HEK293 (cell line): Measurements from ENCODE around the gene PRM3.

ENCODE experiments used
- CTCF ChIA-PET: fragments of 350-600 bp; formaldehyde crosslinking; extraction: SDS; loops from one replicate; lab custom pipeline; 2021; ENCODE audit warnings: antibody characterized with exemption; lab: Yijun Ruan, JAX
- POLR2A ChIA-PET: fragments of 300-600 bp; formaldehyde crosslinking; extraction: SDS; loops from one replicate; lab custom pipeline; 2020; ENCODE audit warnings: antibody characterized with exemption, inconsistent platforms; lab: Yijun Ruan, JAX
- H3K27ac ChIP-seq: fragments of 200-500 bp; sonication (Bioruptor generic); 2 replicates; pipeline ENCODE4 v1.5.1; 2014; ENCODE audit warnings: low read depth, low read length, control low read depth, inconsistent platforms; ENCODE audit errors: extremely low read depth
- H3K36me3 ChIP-seq, 2 experiments: fragments of 200-500 bp in 1 of 2; sonication (Bioruptor generic) in 1 of 2; 1 replicate in 1 of 2; 2 replicates in 1 of 2; pipeline ENCODE4 v1.5.1; 2014 to 2017; ENCODE audit warnings: inconsistent platforms in 2 of 2, low read length in 2 of 2; ENCODE audit not compliant: control insufficient read depth in 2 of 2, insufficient read depth in 1 of 2
- H3K4me1 ChIP-seq: fragments of 200-500 bp; sonication (Bioruptor generic); 2 replicates; pipeline ENCODE4 v1.5.1; 2014; ENCODE audit warnings: mild to moderate bottlenecking, low read length, inconsistent platforms; ENCODE audit not compliant: control insufficient read depth, insufficient read depth
- H3K4me3 ChIP-seq: 2 replicates; pipeline ENCODE4 v1.5.1; 2011; ENCODE audit warnings: low read depth, mild to moderate bottlenecking, control low read depth, low read length, moderate library complexity
- H3K9me3 ChIP-seq: fragments of 200-500 bp; sonication (Bioruptor generic); 2 replicates; pipeline ENCODE4 v1.5.1; 2014; ENCODE audit warnings: low read depth, low read length, inconsistent platforms; ENCODE audit not compliant: control insufficient read depth, insufficient read depth
- EGR2 ChIP-seq: fragments of 450-650 bp; formaldehyde crosslinking; IDR thresholded peaks from 2 replicates; pipeline ENCODE4 v1.5.1; 2016; ENCODE audit warnings: low read depth, missing biosample characterization, missing genetic modification characterization
- KLF1 ChIP-seq: fragments of 450-650 bp; formaldehyde crosslinking; IDR thresholded peaks from 2 replicates; pipeline ENCODE4 v1.5.1; 2016; ENCODE audit warnings: missing biosample characterization, missing genetic modification characterization
- KLF16 ChIP-seq: fragments of 450-650 bp; formaldehyde crosslinking; IDR thresholded peaks from 2 replicates; pipeline ENCODE4 v1.5.1; 2017; ENCODE audit warnings: missing biosample characterization, missing genetic modification characterization
- SP3 ChIP-seq: fragments of 450-650 bp; formaldehyde crosslinking; IDR thresholded peaks from 2 replicates; pipeline ENCODE4 v1.5.1; 2016; ENCODE audit warnings: missing biosample characterization, missing genetic modification characterization
- TCF7L2 ChIP-seq: IDR thresholded peaks from 2 replicates; pipeline ENCODE4 v1.6.1; 2011; ENCODE audit warnings: low read depth, mild to moderate bottlenecking, inconsistent platforms, low read length, moderate library complexity, borderline replicate concordance
- ZFHX2 ChIP-seq: fragments of 450-650 bp; formaldehyde crosslinking; conservative IDR thresholded peaks from 2 replicates; pipeline ENCODE4 v1.5.1; 2016; ENCODE audit warnings: missing biosample characterization, missing genetic modification characterization
- ZNF239 ChIP-seq: fragments of 450-650 bp; formaldehyde crosslinking; IDR thresholded peaks from 2 replicates; pipeline ENCODE4 v1.5.1; 2016; ENCODE audit warnings: missing biosample characterization, missing genetic modification characterization
- ZNF302 ChIP-seq: fragments of 450-650 bp; formaldehyde crosslinking; IDR thresholded peaks from 2 replicates; pipeline ENCODE4 v1.5.1; 2016; ENCODE audit warnings: missing biosample characterization, missing genetic modification characterization, low read depth
- ZNF335 ChIP-seq: fragments of 450-650 bp; formaldehyde crosslinking; conservative IDR thresholded peaks from 2 replicates; pipeline ENCODE4 v1.5.1; 2016; ENCODE audit warnings: missing biosample characterization, missing genetic modification characterization
- ZNF366 ChIP-seq: fragments of 450-650 bp; formaldehyde crosslinking; conservative IDR thresholded peaks from 2 replicates; pipeline ENCODE4 v1.5.1; 2016; ENCODE audit warnings: missing biosample characterization, missing genetic modification characterization
- ZNF48 ChIP-seq: fragments of 450-650 bp; formaldehyde crosslinking; IDR thresholded peaks from 2 replicates; pipeline ENCODE4 v1.5.1; 2016; ENCODE audit warnings: missing biosample characterization, missing genetic modification characterization
- ZNF530 ChIP-seq: fragments of 450-650 bp; formaldehyde crosslinking; IDR thresholded peaks from 2 replicates; pipeline ENCODE4 v1.5.1; 2016; ENCODE audit warnings: low read depth, missing biosample characterization, missing genetic modification characterization
- ZNF658 ChIP-seq: fragments of 450-650 bp; formaldehyde crosslinking; IDR thresholded peaks from 2 replicates; pipeline ENCODE4; 2016; ENCODE audit warnings: missing biosample characterization, missing genetic modification characterization
- ZNF768 ChIP-seq: fragments of 450-650 bp; formaldehyde crosslinking; IDR thresholded peaks from 2 replicates; pipeline ENCODE4 v1.5.1; 2018; ENCODE audit warnings: missing biosample characterization, mild to moderate bottlenecking, missing genetic modification characterization
- TF ChIP-seq, protein P1 (sequence below): fragments of 450-650 bp; formaldehyde crosslinking; IDR thresholded peaks from 2 replicates; pipeline ENCODE4 v1.5.1; 2016; ENCODE audit warnings: missing biosample characterization, missing genetic modification characterization
- TF ChIP-seq, protein P2 (sequence below): fragments of 450-650 bp; formaldehyde crosslinking; IDR thresholded peaks from 2 replicates; pipeline ENCODE4 v1.5.1; 2016; ENCODE audit warnings: missing biosample characterization, missing genetic modification characterization
- TF ChIP-seq, protein P3 (sequence below): fragments of 450-650 bp; formaldehyde crosslinking; conservative IDR thresholded peaks from 2 replicates; pipeline ENCODE4 v1.5.1; 2016; ENCODE audit warnings: low read depth, missing biosample characterization, missing genetic modification characterization

The PRM3 gene

DNA sequence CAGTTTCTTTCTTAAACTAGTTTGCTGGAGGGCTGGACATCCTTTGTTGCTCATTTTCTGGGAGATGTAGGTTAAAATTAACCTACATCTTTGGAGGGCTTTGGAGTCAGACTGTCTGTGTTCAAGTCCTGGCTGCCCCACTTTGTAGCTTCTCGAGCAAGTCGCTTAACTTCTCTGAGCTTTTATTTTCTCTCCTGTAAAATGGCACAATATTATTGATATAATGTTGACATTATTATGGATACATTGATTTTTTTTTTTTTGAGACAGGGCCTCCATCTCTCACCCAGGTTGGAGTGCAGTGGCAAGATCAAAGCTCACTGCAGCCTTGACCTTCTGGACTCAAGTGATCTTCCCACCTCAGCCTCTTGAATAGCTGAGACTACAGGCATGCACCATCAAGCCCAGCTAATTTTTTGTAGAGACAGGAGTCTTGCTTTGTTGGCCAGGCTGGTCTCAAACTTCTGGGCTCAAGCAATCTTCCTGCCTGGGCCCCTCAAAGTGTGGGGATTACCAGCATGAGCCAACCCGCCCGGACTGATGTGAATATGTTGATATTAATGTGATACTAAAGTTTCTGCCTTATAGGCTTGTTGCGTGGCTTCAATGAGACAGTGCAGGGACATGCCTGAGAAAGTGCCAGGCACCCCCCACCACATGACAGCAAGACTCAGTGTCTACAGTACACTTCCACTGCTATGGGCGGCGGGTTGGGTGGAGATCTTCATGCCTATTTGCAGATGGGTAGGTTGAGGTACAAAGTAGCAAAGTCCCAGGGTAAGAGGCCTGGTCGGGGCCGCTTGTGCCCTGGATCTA is 40.3 kb upstream of the PRM3 start:
- no peaks in the 10 kb centered on the region for H3K36me3 ChIP-seq
- no peaks in the 10 kb centered on the region for H3K4me1 ChIP-seq
- no peaks in the 10 kb centered on the region for H3K9me3 ChIP-seq
- no peak overlapping the region for H3K27ac ChIP-seq
- TF ChIP-seq KLF16: no peak
- TF ChIP-seq, protein P1, sequence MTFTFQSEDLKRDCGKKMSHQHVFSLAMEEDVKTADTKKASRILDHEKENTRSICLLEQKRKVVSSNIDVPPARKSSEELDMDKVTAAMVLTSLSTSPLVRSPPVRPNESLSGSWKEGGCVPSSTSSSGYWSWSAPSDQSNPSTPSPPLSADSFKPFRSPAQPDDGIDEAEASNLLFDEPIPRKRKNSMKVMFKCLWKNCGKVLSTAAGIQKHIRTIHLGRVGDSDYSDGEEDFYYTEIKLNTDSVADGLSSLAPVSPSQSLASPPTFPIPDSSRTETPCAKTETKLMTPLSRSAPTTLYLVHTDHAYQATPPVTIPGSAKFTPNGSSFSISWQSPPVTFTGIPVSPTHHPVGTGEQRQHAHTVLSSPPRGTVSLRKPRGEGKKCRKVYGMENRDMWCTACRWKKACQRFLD: no peak
- TF ChIP-seq ZNF239: no peak
- TF ChIP-seq ZNF335 (tag by site-specific recombination): no peak
- ChIA-PET POLR2A (interaction anchor here (1.5 kb wide), 1 partner anchor 58 kb away, joined by 6 read pairs; the partner anchor contains the start of gene SOCS1), CTCF (interaction anchor here (0.6 kb wide), 1 partner anchor 286 kb away, joined by 3 read pairs; no protein-coding TSS in a partner anchor)
- no peak overlapping the region for H3K4me3 ChIP-seq

DNA sequence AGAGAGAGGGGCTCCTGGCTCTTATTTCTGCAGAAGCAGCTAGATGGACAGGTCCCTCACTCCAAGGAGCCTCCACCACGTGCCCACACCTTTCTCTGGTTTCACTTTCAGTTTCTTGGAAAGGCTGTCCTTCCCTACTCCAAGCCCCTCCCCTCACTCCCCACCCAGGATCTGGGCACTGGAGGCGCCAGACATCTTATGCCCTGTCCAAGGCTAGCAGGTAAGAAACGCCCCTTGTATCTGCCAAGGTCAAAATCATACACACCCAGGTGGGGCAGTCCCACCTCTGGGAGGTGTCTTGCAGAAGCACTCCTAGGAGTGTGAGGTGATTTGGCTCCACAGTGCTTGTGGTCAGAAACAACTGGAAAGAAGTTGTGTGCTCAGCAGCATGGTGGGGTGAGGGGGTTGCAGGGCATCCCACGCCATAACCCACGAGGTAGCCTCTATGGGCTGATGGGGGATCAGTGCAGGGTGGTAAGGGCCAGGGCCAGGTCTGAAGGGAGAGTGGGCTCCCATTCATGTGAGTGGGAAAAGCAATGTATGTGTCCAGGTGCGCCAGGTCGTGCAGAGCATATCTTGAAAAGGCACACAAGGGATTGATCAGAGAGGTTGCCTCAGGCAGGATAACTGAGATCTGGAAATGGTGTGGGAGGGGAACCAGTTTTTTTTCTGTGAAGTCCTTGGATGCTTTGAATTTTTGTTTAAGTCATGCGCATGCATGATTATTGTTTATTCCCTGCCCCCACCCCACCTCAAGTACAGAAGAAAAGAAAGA is 39.5 kb upstream of the PRM3 start:
- no peaks in the 10 kb centered on the region for H3K9me3 ChIP-seq
- H3K36me3 ChIP-seq: no peaks in the 10 kb centered on the region
- TF ChIP-seq ZNF530: no peak
- TF ChIP-seq ZNF658 (tag by site-specific recombination): no peak
- no peak for TF ChIP-seq TCF7L2
- no peak for TF ChIP-seq ZNF768 (tag by site-specific recombination)
- TF ChIP-seq ZNF366: 0 out of 2 replicates have a peak, but pooled peaks have one; percentile 15
- TF ChIP-seq, protein P2, sequence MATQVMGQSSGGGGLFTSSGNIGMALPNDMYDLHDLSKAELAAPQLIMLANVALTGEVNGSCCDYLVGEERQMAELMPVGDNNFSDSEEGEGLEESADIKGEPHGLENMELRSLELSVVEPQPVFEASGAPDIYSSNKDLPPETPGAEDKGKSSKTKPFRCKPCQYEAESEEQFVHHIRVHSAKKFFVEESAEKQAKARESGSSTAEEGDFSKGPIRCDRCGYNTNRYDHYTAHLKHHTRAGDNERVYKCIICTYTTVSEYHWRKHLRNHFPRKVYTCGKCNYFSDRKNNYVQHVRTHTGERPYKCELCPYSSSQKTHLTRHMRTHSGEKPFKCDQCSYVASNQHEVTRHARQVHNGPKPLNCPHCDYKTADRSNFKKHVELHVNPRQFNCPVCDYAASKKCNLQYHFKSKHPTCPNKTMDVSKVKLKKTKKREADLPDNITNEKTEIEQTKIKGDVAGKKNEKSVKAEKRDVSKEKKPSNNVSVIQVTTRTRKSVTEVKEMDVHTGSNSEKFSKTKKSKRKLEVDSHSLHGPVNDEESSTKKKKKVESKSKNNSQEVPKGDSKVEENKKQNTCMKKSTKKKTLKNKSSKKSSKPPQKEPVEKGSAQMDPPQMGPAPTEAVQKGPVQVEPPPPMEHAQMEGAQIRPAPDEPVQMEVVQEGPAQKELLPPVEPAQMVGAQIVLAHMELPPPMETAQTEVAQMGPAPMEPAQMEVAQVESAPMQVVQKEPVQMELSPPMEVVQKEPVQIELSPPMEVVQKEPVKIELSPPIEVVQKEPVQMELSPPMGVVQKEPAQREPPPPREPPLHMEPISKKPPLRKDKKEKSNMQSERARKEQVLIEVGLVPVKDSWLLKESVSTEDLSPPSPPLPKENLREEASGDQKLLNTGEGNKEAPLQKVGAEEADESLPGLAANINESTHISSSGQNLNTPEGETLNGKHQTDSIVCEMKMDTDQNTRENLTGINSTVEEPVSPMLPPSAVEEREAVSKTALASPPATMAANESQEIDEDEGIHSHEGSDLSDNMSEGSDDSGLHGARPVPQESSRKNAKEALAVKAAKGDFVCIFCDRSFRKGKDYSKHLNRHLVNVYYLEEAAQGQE (tag by site-specific recombination): no peak
- peak; percentile 32; the same call in 1 of the 2 replicates for TF ChIP-seq KLF1 (tag by site-specific recombination)
- TF ChIP-seq ZFHX2: peak; percentile 76
- TF ChIP-seq SP3: peak; percentile 52
- TF ChIP-seq EGR2: peak; percentile 66
- TF ChIP-seq, protein P3, sequence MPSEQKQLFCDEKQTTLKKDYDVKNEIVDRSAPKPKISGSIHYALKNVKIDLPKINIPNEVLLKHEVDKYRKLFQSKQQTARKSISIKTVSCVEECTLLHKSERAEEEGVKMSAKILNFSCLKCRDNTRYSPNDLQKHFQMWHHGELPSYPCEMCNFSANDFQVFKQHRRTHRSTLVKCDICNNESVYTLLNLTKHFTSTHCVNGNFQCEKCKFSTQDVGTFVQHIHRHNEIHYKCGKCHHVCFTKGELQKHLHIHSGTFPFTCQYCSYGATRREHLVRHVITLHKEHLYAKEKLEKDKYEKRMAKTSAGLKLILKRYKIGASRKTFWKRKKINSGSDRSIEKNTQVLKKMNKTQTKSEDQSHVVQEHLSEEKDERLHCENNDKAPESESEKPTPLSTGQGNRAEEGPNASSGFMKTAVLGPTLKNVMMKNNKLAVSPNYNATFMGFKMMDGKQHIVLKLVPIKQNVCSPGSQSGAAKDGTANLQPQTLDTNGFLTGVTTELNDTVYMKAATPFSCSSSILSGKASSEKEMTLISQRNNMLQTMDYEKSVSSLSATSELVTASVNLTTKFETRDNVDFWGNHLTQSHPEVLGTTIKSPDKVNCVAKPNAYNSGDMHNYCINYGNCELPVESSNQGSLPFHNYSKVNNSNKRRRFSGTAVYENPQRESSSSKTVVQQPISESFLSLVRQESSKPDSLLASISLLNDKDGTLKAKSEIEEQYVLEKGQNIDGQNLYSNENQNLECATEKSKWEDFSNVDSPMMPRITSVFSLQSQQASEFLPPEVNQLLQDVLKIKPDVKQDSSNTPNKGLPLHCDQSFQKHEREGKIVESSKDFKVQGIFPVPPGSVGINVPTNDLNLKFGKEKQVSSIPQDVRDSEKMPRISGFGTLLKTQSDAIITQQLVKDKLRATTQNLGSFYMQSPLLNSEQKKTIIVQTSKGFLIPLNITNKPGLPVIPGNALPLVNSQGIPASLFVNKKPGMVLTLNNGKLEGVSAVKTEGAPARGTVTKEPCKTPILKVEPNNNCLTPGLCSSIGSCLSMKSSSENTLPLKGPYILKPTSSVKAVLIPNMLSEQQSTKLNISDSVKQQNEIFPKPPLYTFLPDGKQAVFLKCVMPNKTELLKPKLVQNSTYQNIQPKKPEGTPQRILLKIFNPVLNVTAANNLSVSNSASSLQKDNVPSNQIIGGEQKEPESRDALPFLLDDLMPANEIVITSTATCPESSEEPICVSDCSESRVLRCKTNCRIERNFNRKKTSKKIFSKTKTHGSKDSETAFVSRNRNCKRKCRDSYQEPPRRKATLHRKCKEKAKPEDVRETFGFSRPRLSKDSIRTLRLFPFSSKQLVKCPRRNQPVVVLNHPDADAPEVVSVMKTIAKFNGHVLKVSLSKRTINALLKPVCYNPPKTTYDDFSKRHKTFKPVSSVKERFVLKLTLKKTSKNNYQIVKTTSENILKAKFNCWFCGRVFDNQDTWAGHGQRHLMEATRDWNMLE: no peak
- TF ChIP-seq ZNF302 (tag by site-specific recombination): no peak
- no peak for TF ChIP-seq ZNF48 (tag by site-specific recombination)
- POLR2A ChIA-PET: interaction anchor here (1.5 kb wide), 1 partner anchor 57 kb away, joined by 6 read pairs; the partner anchor contains the start of gene SOCS1
- H3K4me1 ChIP-seq: no peaks in the 10 kb centered on the region
- H3K27ac ChIP-seq: no peak overlapping the region
- CTCF ChIA-PET: no interaction called here
- H3K4me3 ChIP-seq: no peak overlapping the region
